BJ (cell line): ENCODE data around the gene ICE1. TPM values are rescaled to one million over a fixed set of nuclear protein-coding genes. Genes with fewer than 3 reads are reported as not detected.

Experiments used
- CTCF ChIA-PET: fragments of 350-600 bp; formaldehyde crosslinking; extraction: SDS; loops from one replicate; lab custom pipeline; 2021; ENCODE audit warnings: antibody characterized with exemption, inconsistent platforms; lab: Yijun Ruan, JAX
- POLR2A ChIA-PET: fragments of 300-600 bp; sonication (Branson Sonifier 250); formaldehyde crosslinking; extraction: SDS; loops from one replicate; lab custom pipeline; 2021; ENCODE audit warnings: antibody characterized with exemption; lab: Charles Lee
- DNase-seq: peaks from one replicate; pipeline ENCODE4 v3.0.0-alpha.2; 2011; ENCODE audit warnings: low read depth
- H3K27me3 ChIP-seq: 2 replicates; pipeline ENCODE4 v1.6.0; 2011; ENCODE audit warnings: low read length; ENCODE audit not compliant: control insufficient read depth, insufficient read depth
- H3K36me3 ChIP-seq: 2 replicates; pipeline ENCODE4 v1.5.1; 2011; ENCODE audit warnings: low read length; ENCODE audit not compliant: control insufficient read depth, insufficient read depth
- H3K4me3 ChIP-seq: 2 replicates; pipeline ENCODE4 v1.5.1; 2011; ENCODE audit warnings: low read depth, mild to moderate bottlenecking, control low read depth, low read length
- polyA plus RNA-seq: library from polyadenylated mRNA; depleted of rRNA; stranded (reverse); fragments of >200 nt; gene quantifications from 2 replicates; pipeline ENCODE4 v1.2.3, GENCODE V29; 2011
- TF ChIP-seq, protein P1 (sequence below): IDR thresholded peaks from 2 replicates; pipeline ENCODE4 v1.5.1; 2011; ENCODE audit warnings: low read depth, mild to moderate bottlenecking, control low read depth, inconsistent platforms, low read length, moderate library complexity; ENCODE audit not compliant: insufficient read depth

Gene ICE1
- polyA plus RNA-seq, 1 experiment = 10.2 TPM

GRCh38 chr5:5436203-5436760, 13.8 kb downstream of the ICE1 start:
- TF ChIP-seq, protein P1, sequence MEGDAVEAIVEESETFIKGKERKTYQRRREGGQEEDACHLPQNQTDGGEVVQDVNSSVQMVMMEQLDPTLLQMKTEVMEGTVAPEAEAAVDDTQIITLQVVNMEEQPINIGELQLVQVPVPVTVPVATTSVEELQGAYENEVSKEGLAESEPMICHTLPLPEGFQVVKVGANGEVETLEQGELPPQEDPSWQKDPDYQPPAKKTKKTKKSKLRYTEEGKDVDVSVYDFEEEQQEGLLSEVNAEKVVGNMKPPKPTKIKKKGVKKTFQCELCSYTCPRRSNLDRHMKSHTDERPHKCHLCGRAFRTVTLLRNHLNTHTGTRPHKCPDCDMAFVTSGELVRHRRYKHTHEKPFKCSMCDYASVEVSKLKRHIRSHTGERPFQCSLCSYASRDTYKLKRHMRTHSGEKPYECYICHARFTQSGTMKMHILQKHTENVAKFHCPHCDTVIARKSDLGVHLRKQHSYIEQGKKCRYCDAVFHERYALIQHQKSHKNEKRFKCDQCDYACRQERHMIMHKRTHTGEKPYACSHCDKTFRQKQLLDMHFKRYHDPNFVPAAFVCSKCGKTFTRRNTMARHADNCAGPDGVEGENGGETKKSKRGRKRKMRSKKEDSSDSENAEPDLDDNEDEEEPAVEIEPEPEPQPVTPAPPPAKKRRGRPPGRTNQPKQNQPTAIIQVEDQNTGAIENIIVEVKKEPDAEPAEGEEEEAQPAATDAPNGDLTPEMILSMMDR = no peak

DNA sequence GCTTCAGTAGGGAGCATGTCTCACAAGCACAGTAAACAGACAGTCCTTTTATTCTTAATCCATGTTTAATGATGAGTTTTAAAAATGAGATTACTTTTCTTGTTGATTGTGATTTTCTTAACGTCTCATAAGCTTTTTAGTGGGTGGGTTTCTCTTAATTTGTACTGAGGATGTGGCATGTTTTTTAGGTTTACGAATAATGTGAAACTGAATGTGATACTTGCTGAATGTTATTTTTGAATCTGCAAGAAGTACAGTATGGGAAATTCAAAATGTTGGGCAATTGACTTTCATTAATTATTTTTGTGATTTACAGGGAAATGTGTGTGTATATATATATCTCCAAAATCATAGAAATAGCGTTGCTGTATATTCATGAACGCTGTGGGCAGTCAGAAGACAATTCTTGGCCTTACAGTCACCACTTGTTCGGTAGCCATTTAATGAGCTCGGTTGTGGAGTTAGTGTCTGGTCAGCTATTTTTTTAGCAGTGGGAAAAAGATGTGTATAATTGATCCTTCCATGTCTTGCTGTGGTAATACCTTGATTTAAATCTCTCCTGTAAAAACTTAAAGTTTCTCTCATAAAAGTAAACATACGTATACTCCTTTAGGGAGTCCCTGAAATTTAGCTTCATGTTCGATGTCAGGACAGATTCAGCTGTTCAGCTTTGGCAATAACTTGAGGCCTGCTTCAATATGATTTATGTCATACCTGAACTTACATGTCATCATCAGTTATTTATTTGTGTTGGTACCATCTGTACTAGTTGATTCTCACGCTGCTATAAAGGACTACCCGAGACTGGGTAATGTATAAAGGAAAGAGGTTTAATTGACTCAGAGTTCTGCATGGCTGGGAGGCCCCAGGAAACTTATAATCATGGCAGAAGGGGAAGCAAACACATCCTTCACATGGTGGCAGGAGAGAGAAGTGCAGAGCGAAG, 15.0 kb downstream of the ICE1 start:
- TF ChIP-seq, protein P1 = no peak
- ChIA-PET CTCF (no interaction called here), POLR2A (no interaction called here)
- Histone ChIP-seq H3K27me3 (no peaks in the 10 kb centered on the region), H3K36me3 (no peaks in the 10 kb centered on the region; the same call in 1 of the 2 replicates), H3K4me3 (no peak overlapping the region)
- DNase-seq = no peak

More at GRCh38 chr5:5436203-5436760, 13.8 kb downstream of the ICE1 start:
- Histone ChIP-seq H3K36me3 (no peaks in the 10 kb centered on the region; the same call in 1 of the 2 replicates), H3K27me3 (no peaks in the 10 kb centered on the region), H3K4me3 (no peak overlapping the region)
- POLR2A ChIA-PET = no interaction called here
- no peak for DNase-seq
- CTCF ChIA-PET = no interaction called here

- H3K36me3 ChIP-seq = peaks cover 4% of the 10 kb centered on the region
- POLR2A ChIA-PET = no interaction called here
These were observed 29.4 kb downstream of the ICE1 start for GRCh38 chr5:5451863-5452262.

DNA sequence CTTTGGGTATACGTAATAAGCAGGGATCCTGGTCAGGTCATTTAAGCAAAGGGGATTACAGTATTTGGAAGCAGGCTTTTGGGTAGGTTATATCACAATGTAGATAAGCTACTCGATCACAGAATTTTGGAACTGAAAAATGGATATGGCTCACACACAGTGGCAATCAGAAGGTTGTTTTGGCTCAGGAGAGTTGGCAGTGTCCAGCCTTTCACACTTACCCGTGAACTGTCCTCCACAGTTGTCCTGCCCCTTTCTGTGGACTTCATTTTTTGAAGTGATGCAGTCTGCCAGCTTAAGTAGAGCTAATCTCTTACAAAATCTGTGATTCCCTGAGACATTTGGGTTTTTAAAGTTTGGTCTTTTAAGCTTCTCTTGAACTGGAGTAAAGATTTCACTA, 30.7 kb downstream of the ICE1 start:
- CTCF ChIA-PET = interaction anchor here (0.7 kb wide), 1 partner anchor 123 kb away, joined by 3 read pairs; no protein-coding TSS in a partner anchor
- H3K27me3 ChIP-seq = no peaks in the 10 kb centered on the region
- POLR2A ChIA-PET = no interaction called here
- DNase-seq = no peak
- peaks cover 6% of the 10 kb centered on the region for H3K36me3 ChIP-seq
- TF ChIP-seq, protein P1 = no peak
- no peak overlapping the region for H3K4me3 ChIP-seq

More at GRCh38 chr5:5451863-5452262, 29.4 kb downstream of the ICE1 start:
- DNase-seq = no peak
- Histone ChIP-seq H3K4me3 (no peak overlapping the region), H3K27me3 (no peaks in the 10 kb centered on the region)
- TF ChIP-seq, protein P1 = no peak
- CTCF ChIA-PET = interaction anchor here (0.7 kb wide), 1 partner anchor 32 kb away, joined by 3 read pairs; no protein-coding TSS in a partner anchor

- ChIA-PET POLR2A (no interaction called here), CTCF (interaction anchor here (0.6 kb wide), 1 partner anchor 51 kb away, joined by 3 read pairs; no protein-coding TSS in a partner anchor)
- H3K4me3 ChIP-seq = no peak overlapping the region
- no peaks in the 10 kb centered on the region for H3K27me3 ChIP-seq
- TF ChIP-seq, protein P1 = no peak
- DNase-seq = no peak
- H3K36me3 ChIP-seq = peaks cover 9% of the 10 kb centered on the region
These were observed 31.9 kb downstream of the ICE1 start for GRCh38 chr5:5454391-5454790.
